T-helper 2 cell (primary cell): ENCODE measurements around the gene PTPRU.
"Not testable (repeated sequence)": the region's sequence is repeated elsewhere in the genome, so short reads cannot be mapped to it uniquely, and the experiment has no call there.

Experiments used
- DNase-seq, 5 experiments: peaks; one replicate each; pipeline versions ENCODE4 v3.0.0 to v3.0.0-alpha.2; 2012 to 2022

PTPRU gene

GRCh38 chr1:29222260-29222659, 14.1 kb upstream of the PTPRU start:
- not testable (repeated sequence) for DNase-seq

GRCh38 chr1:29222686-29223085, 13.6 kb upstream of the PTPRU start:
- no peak for DNase-seq

GRCh38 chr1:29223521-29223920, 12.8 kb upstream of the PTPRU start:
- DNase-seq: no peak

- no peak for DNase-seq
Observed at GRCh38 chr1:29224356-29224837, 11.9 kb upstream of the PTPRU start.

- no peak for DNase-seq
Observed at GRCh38 chr1:29225361-29225760, 11.0 kb upstream of the PTPRU start.

DNA sequence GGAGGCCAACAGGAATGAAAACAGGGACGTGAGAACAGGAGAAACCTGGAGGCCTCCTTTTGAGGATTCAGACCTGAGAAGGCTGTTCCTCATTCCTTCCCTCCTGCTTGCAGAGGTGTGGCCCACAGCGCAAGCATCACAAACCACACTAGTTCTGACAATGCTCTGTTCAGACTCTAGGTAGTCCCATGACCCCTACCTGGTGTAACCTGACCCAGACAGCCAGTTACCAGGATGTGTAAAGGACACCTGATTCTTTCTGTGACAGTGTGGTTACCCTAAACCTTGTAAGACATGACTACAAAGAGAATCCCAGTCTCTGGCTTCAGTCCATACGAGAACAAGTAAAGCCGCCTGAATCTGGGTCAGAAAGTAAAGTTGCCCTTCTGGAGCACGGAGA, 8.8 kb upstream of the PTPRU start:
- no peak for DNase-seq

GRCh38 chr1:29230204-29230552, 6.1 kb upstream of the PTPRU start:
- no peak for DNase-seq

GRCh38 chr1:29230553-29231378, 5.6 kb upstream of the PTPRU start, which contains the start of gene MECR:
Gene MECR (minus strand): TSS chr1:29230934. CDS start chr1:29230906, 28 bp downstream.
- DNase-seq: peak; percentile 86 to 93 (median 93)

DNA sequence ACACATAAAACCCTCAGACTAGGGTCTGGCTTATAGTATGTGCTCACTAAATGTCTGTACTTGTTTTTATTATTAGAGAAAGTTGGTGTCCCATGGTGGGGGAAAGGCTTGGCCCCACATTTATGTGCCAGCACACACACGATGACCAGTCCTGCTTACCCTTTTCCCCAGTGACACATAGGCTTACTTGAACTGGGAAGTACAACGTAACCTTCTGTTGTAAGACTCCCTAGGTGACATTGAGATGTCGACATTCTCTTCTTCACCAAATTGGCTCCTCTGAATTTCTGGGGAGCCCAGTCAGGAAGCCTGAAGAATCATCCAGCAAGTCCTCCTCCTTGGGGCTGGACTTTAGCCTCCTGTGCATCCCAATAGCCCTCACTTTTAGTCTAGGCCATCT, 3.9 kb upstream of the PTPRU start:
- DNase-seq: no peak

- DNase-seq: no peak
Observed at GRCh38 chr1:29233693-29234092, 2.6 kb upstream of the PTPRU start.

GRCh38 chr1:29234471-29234870, 1.9 kb upstream of the PTPRU start:
- no peak for DNase-seq

- not testable (repeated sequence) for DNase-seq
Observed at GRCh38 chr1:29234881-29235280, 1.4 kb upstream of the PTPRU start.

DNA sequence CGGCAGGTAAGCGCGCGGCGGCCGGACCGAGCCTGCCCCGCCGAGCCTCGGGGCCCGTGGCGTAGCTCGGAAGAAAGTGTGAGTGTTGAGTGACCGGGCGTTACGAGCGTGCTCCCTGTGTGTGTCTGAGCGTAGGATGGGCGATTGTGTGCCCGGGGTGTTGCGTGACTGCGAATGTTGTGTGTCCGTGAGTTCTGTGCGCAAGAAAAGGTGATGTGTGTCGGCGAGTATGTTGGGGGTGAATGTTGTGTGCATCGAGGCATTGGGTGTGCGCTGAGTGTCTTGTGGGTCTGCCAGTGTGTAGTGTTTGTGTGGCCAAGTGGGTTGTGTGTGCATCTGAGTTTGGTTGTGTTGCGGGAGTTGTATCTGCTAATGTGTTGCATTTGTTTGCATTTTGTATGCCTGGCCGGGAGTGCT, 398 bp downstream of the PTPRU start:
- DNase-seq: peak in 1 of 5 experiments; percentile 24

DNA sequence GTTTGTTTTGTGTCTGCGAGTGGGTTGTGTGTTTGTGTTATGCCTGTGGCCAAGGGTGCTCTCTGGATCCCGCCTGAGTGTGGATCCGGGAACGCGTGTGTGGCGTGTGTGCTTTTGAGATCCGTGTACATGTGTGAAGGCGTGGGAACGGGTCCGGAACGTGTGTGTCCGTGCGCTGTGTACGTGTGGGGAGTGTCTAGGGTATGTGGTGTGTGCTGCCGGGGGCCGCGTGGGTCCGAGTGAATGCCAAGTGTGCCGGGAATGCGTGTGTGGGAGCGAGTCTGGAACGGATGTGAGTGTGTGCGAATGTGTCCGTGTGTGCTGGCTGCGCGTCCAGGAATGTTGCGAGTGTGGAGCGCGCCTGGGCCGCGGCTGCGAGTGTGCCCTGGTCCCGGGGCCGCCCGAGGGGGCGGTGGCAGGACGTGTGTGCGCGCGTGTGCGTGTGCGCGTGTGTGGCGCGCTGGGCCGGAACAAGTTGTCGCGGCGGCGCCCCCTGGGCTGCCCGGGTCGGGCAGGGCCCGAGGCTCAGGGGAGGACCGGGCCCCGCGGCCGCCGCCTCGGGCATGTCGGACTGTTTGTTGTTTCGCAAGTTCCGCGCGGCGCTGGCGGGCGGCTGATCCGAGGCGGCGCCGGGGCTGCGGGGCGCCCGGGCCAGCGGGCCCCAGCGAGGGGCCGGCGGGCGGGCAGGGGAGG, 953 bp downstream of the PTPRU start:
- DNase-seq: peak in 1 of 5 experiments; percentile 27

DNA sequence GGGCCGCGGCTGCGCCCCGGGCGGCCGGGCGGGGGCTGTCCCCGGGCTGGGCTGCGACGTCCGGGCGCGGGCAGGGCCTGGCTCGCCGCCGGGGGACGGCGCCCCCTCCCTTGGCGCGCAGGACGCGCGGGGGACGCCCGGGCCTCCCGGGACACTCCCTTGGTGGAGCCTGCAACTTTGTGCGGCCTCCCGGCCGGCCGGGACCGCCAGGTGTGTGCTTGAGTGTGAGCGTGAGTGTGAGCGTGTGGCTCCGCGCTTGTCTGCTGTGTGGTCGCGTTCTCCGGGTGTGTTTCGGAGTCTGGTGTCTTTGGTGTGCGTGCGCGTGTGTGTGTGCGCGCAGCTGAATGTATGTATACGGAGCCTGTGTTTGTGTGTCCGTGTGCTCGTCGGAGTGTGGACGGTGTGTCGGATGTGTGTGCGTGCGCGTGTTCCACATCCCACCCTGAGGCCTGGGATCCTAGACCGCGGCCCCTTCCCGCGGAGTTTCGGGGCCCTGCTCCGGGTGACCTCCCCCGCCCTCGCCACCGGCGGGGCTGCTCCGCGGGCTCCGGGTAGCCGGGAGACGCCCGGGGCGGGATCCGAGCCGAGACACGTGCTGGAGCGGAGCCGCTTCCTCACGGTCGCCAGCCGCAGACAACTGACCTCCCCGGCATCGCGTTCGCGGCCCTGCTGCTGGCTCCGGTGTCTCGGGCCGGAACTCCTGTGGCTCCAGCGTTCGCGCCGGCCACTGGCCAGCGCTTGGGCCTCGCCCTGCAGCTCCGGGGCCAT, 1.7 kb downstream of the PTPRU start:
- peak in 1 of 5 experiments; percentile 45 for DNase-seq

DNA sequence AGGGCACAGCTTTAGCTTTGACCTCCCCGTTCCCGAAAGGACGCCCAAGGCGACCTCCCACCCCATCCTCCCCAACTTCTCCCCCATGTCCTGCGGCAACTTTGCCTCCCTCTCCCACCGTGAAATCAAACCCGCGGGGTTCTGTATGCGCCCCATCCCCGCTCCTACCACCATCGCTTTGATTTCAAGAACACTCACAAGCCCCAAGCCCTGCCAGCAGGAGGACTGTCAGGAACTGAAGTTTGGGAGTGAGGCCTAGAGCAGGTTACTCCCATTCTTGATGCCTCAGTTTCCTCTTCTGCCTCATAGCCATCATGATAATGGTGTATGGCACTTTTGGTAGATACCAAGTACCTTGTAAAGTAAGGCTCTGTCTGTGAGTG, 2.3 kb downstream of the PTPRU start:
- DNase-seq: no peak

DNA sequence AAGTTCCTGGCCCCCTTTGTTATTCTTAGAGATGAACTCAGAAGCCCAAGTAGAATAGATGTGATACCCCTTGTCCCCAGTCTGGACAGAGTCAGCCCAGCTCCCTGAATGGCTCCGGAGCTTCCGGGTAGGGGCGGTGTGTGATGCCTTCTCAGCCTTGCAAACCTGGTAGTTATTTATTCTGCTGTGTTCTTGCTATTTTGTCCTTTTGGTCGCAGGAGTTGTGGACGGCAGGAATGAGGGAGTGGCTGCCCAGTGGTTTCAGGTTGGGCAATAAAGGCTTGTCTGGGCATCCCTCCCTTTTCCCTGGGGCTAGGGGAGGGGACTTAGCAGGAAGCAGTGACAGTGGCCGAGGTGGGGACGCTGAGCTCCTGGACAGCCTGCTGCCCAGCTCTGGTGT, 2.8 kb downstream of the PTPRU start:
- no peak for DNase-seq

GRCh38 chr1:29240400-29240837, 4.1 kb downstream of the PTPRU start:
- no peak for DNase-seq

- DNase-seq: no peak
Observed at GRCh38 chr1:29240986-29241385, 4.7 kb downstream of the PTPRU start.

DNA sequence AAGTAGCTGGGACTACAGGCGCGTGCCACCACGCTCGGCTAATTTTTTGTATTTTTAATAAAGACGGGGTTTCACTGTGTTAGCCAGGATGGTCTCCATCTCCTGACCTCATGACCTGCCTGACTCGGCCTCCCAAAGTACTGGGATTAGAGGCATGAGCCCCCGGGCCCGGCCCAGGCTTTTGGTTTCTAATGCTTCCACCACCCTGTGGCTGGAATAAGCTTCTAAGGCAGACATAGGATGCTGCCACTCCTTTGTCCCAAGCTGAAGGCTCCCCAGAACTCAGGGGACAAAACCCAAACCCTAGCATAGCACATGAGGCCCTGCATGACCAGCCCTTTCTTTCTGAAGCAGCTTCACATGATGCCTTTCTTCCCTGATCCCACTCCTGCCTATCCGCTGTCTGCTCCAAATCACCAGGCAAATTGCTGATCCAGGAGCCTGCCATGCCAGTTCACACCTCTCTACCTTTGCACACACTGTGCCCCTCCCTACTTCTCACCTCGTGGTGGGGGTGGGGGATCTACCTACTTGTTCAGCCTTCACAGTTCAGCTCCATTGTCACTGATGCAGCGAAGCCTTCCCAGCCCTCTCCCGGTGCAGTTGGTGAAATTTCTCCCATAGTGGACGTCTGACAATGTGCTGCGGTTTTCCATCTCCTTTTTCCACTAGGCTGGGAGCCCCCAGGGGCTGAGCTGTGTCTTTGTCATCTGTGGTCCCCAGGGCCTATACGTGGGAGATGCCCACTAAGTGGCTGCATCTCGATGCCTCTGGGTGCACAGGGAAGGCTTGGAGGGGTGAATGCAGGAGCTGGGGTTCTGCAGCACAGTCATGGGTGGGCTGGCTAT, 6.9 kb downstream of the PTPRU start:
- DNase-seq: no peak

GRCh38 chr1:29243871-29244200, 7.5 kb downstream of the PTPRU start:
- no peak for DNase-seq

DNA sequence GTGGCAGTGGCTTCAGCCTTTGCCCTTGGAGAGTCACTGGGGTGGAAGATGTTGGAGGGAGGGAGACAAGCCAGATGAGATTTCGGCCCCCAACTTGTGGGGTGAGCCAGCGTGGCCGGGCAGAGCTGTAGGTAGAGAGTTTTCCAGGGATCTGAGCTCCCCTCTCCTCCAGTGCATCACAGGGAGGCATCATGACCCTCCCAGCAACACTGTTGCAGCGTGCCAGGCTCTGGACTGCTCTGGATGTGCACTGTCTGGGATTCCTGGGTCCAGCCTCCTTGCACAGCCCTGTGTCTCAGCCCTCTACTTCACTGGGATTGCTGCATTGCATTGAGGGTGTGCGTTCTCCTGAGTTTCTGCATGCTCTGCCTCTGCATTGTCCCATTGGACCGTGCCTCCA, 8.9 kb downstream of the PTPRU start:
- no peak for DNase-seq
